NB4 (cell line): Measurements from ENCODE around the gene TMEM232.

ENCODE experiments used
- DNase-seq: peaks from one replicate; pipeline ENCODE4 v3.0.0; 2010; ENCODE audit warnings: low read depth
- H3K4me3 ChIP-seq: one replicate; pipeline ENCODE4 v1.5.1; 2011; ENCODE audit warnings: mild to moderate bottlenecking, low read depth, low read length, moderate library complexity
- CTCF ChIP-seq: IDR thresholded peaks from one replicate; pipeline ENCODE4 v1.5.1; 2012; ENCODE audit warnings: low read depth, low read length
- MAX ChIP-seq: IDR thresholded peaks from 2 replicates; pipeline ENCODE4 v1.6.1; 2011; ENCODE audit warnings: low read depth, low read length
- MYC ChIP-seq: IDR thresholded peaks from 2 replicates; pipeline ENCODE4 v1.6.1; 2011; ENCODE audit warnings: low read depth, low read length
- POLR2A ChIP-seq: IDR thresholded peaks from 2 replicates; pipeline ENCODE4 v1.6.1; 2011; ENCODE audit warnings: mild to moderate bottlenecking; ENCODE audit not compliant: insufficient read length; ENCODE audit errors: extremely low read depth

The TMEM232 gene

DNA sequence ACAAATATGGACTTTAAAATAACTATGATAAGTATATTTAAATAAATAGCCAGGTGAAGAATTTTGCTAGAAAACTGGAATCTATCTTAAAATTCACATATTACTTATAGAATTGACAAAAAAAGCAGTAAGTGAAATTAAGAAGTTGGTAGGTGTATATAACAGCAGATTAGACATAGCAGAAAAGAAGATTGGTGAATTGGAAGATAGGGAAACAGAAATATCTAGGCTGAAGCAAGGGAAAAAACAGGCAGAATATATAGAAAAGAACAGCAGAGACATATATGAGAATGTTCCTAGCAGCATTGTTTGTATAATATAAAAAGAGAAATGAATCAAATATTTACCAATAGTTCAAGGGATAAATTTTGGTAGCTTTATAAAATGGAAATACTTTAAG, 294.9 kb downstream of the TMEM232 start:
- no peak overlapping the region for H3K4me3 ChIP-seq
- DNase-seq = no peak
- TF ChIP-seq CTCF = no peak
- no peak for TF ChIP-seq MYC
- TF ChIP-seq POLR2A = no peak
- no peak for TF ChIP-seq MAX

GRCh38 chr5:110414360-110414759, 312.1 kb downstream of the TMEM232 start:
- H3K4me3 ChIP-seq = no peak overlapping the region
- DNase-seq = peak; percentile 2
- TF ChIP-seq MAX (no peak), POLR2A (no peak), CTCF (peak; percentile 32), MYC (no peak)

GRCh38 chr5:110413856-110414255, 312.6 kb downstream of the TMEM232 start:
- no peak for DNase-seq
- TF ChIP-seq MAX (no peak), CTCF (no peak), POLR2A (no peak), MYC (no peak)

DNA sequence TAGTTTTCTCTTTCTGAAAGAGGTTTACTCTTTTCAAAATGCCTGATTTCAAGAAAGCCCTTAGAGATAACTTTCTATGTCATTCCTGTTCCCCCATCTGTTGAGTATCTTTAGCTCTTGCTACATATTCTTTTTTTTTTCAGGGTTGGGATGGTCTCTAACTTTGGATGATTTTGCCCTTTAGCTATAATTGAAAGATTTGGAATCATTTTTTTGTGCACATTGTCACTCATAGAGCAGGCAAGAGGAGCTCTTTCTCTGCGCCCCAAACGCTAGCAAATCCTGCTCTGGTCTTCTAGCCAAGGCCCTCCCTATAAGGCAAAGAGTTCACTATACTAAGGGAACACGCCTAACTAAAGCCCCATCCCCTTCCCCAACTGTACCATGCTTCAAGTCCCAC, 316.9 kb downstream of the TMEM232 start:
- DNase-seq = no peak
- no peak for TF ChIP-seq MYC
- TF ChIP-seq CTCF = no peak
- TF ChIP-seq POLR2A = no peak
- TF ChIP-seq MAX = no peak
- no peak overlapping the region for H3K4me3 ChIP-seq

More at GRCh38 chr5:110413856-110414255, 312.6 kb downstream of the TMEM232 start:
- no peak overlapping the region for H3K4me3 ChIP-seq

DNA sequence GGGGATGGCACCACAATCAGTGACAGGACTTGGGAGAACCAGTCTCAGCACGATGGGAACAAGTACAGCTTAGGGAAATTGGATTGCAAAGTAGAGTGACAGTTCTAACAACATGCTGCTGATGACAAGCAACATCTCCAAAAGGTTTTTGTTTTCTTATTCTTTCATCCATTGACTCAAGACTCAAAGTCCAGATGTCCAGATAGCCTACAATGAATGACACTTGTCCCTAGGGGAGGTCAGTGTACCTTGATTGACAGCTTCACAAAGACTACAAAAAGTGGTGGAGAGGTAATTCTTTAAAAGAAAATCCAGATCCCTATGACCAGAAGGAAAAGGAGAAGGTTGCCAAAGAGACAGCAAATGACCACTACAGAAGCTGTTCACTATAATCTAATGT, 323.9 kb downstream of the TMEM232 start:
- DNase-seq = no peak
- no peak overlapping the region for H3K4me3 ChIP-seq
- no peak for TF ChIP-seq POLR2A
- TF ChIP-seq CTCF = no peak
- TF ChIP-seq MAX = no peak
- no peak for TF ChIP-seq MYC

GRCh38 chr5:110401881-110402280, 324.6 kb downstream of the TMEM232 start:
- no peak overlapping the region for H3K4me3 ChIP-seq
- TF ChIP-seq CTCF (no peak), POLR2A (no peak), MYC (no peak), MAX (no peak)
- DNase-seq = peak; percentile 15
